SK-N-SH treated with all-trans-retinoic acid at 6 μM for 48 hours (cell line): Measurements from ENCODE around the gene HP1BP3.

ENCODE experiments used
- ESRRG ChIP-seq: fragments of 250-450 bp; sonication (Bioruptor Pico); IDR thresholded peaks from 2 replicates; pipeline ENCODE4 v1.6.1; 2021; ENCODE audit warnings: mild to moderate bottlenecking
- PPARA ChIP-seq: fragments of 250-450 bp; sonication (Bioruptor Pico); IDR thresholded peaks from 2 replicates; pipeline ENCODE4 v1.5.0; 2020; ENCODE audit warnings: mild to moderate bottlenecking, borderline replicate concordance
- RARB ChIP-seq: fragments of 250-450 bp; sonication (Bioruptor Pico); IDR thresholded peaks from 2 replicates; pipeline ENCODE4 v1.8.0; 2021; ENCODE audit warnings: mild to moderate bottlenecking, moderate library complexity
- SNAI2 ChIP-seq: fragments of 250-450 bp; sonication (Bioruptor Pico); IDR thresholded peaks from 2 replicates; pipeline ENCODE4 v1.5.0; 2020; ENCODE audit warnings: mild to moderate bottlenecking, moderate library complexity
- TOX ChIP-seq: fragments of 250-450 bp; sonication (Bioruptor Pico); IDR thresholded peaks from 2 replicates; pipeline ENCODE4 v1.8.0; 2021; ENCODE audit warnings: mild to moderate bottlenecking, moderate library complexity, borderline replicate concordance
- ZFP3 ChIP-seq: fragments of 250-450 bp; sonication (Bioruptor Pico); IDR thresholded peaks from 2 replicates; pipeline ENCODE4 v1.5.0; 2020; ENCODE audit warnings: mild to moderate bottlenecking, moderate library complexity
- ZFP30 ChIP-seq: fragments of 450-650 bp; formaldehyde crosslinking; IDR thresholded peaks from 2 replicates; pipeline ENCODE4 v1.5.0; 2022; ENCODE audit warnings: mild to moderate bottlenecking, moderate library complexity
- ZNF8 ChIP-seq: fragments of 450-650 bp; formaldehyde crosslinking; IDR thresholded peaks from 2 replicates; pipeline ENCODE4 v1.5.0; 2020; ENCODE audit warnings: mild to moderate bottlenecking, moderate library complexity
- TF ChIP-seq, protein P1 (sequence below): fragments of 250-450 bp; sonication (Bioruptor Pico); IDR thresholded peaks from 2 replicates; pipeline ENCODE4 v1.8.0; 2020; ENCODE audit warnings: mild to moderate bottlenecking, moderate library complexity, borderline replicate concordance
- TF ChIP-seq, protein P2 (sequence below): fragments of 250-450 bp; sonication (Bioruptor Pico); IDR thresholded peaks from 2 replicates; pipeline ENCODE4 v1.5.1; 2020; ENCODE audit warnings: low read depth, mild to moderate bottlenecking, moderate library complexity

DNA sequence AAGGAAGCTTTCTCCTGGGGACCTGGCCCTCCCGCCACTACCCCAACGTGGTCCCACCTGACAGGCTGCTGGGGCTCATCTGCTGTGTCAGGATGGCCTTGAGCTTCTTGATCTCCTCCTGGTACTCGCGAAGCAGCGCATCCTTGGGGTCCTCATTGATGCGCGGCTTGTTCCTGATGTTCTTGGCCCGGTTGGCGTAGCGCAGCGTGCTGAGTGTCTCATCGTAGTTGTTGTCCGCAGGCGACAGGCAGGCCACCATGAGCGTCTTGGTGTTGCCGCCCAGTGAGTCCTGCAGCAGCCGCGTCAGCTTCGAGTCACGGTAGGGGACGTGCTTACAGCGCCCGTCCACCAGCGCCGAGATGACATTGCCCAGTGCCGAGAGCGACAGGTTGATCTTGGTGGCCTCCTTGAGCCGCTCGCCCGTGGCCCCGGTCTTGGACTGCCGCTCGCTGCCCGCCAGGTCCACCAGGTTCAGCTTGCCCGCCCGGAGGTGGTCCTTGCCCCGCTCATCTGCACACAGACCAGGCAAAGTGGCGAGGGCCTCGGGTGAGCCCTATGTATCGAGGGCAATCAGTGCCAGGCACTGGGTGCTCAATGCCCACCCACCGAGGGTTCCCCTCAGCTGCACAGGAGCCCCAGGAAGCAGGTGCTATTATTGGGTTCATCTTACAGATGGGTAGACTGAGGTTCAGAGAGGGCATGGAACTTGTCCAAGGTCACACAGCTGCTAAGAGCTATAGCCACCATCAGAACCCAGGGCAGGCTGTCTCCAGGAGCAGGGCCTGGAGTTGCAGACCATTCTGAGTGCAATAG lies 82.5 kb downstream of the HP1BP3 start:
- TF ChIP-seq, protein P1, sequence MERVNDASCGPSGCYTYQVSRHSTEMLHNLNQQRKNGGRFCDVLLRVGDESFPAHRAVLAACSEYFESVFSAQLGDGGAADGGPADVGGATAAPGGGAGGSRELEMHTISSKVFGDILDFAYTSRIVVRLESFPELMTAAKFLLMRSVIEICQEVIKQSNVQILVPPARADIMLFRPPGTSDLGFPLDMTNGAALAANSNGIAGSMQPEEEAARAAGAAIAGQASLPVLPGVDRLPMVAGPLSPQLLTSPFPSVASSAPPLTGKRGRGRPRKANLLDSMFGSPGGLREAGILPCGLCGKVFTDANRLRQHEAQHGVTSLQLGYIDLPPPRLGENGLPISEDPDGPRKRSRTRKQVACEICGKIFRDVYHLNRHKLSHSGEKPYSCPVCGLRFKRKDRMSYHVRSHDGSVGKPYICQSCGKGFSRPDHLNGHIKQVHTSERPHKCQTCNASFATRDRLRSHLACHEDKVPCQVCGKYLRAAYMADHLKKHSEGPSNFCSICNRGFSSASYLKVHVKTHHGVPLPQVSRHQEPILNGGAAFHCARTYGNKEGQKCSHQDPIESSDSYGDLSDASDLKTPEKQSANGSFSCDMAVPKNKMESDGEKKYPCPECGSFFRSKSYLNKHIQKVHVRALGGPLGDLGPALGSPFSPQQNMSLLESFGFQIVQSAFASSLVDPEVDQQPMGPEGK (CRISPR knock-in tag), result no peak
- TF ChIP-seq ZNF8 (CRISPR knock-in tag), result no peak
- no peak for TF ChIP-seq TOX
- no peak for TF ChIP-seq RARB (CRISPR knock-in tag)
- no peak for TF ChIP-seq PPARA (CRISPR knock-in tag)
- no peak for TF ChIP-seq ZFP30 (CRISPR knock-in tag)
- TF ChIP-seq, protein P2, sequence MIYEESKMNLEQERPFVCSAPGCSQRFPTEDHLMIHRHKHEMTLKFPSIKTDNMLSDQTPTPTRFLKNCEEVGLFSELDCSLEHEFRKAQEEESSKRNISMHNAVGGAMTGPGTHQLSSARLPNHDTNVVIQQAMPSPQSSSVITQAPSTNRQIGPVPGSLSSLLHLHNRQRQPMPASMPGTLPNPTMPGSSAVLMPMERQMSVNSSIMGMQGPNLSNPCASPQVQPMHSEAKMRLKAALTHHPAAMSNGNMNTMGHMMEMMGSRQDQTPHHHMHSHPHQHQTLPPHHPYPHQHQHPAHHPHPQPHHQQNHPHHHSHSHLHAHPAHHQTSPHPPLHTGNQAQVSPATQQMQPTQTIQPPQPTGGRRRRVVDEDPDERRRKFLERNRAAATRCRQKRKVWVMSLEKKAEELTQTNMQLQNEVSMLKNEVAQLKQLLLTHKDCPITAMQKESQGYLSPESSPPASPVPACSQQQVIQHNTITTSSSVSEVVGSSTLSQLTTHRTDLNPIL (CRISPR knock-in tag), result no peak
- no peak for TF ChIP-seq ESRRG
- no peak for TF ChIP-seq ZFP3 (CRISPR knock-in tag)
- TF ChIP-seq SNAI2 (CRISPR knock-in tag), result no peak
